H1 (cell line): Measurements from ENCODE around the gene WNT3A. TPM values are rescaled to one million over a fixed set of nuclear protein-coding genes. Genes with fewer than 3 reads are reported as not detected.

ENCODE experiments used
- CTCF ChIA-PET: fragments of 300-600 bp; sonication (Branson Sonifier 250); formaldehyde crosslinking; loops from one replicate; lab custom pipeline; 2021; ENCODE audit not compliant: partially characterized antibody; lab: Charles Lee
- POLR2A ChIA-PET: fragments of 300-600 bp; sonication (Branson Sonifier 250); formaldehyde crosslinking; loops from one replicate; lab custom pipeline; 2021; ENCODE audit warnings: inconsistent platforms; ENCODE audit not compliant: partially characterized antibody; lab: Charles Lee
- DNase-seq, 2 experiments: peaks; one replicate each; pipeline versions ENCODE4 v3.0.0 to v3.0.0-alpha.2; 2010 to 2022; ENCODE audit warnings: low spot score in 2 of 2, low read depth in 1 of 2, mixed read lengths in 1 of 2
- FAIRE-seq: peaks from 2 replicates; lab custom pipeline; 2011; peaks lifted over from hg19 to GRCh38; lab: Jason Lieb, UNC
- H2AFZ ChIP-seq: 2 replicates; pipeline ENCODE4 v1.8.1; 2012; ENCODE audit warnings: low read length, inconsistent platforms
- H2AK5ac ChIP-seq: 2 replicates; pipeline ENCODE4 v1.6.1; 2013; ENCODE audit warnings: low read depth, low read length
- H2BK120ac ChIP-seq: replicated peaks from 2 replicates; pipeline ENCODE3; 2013; ENCODE audit warnings: low read depth, low read length, inconsistent platforms
- H2BK12ac ChIP-seq: 2 replicates; pipeline ENCODE4 v1.6.1; 2013; ENCODE audit warnings: low read depth, low read length
- H2BK15ac ChIP-seq: 2 replicates; pipeline ENCODE4 v1.6.1; 2013; ENCODE audit warnings: low read length
- H2BK20ac ChIP-seq: 2 replicates; pipeline ENCODE4 v1.6.1; 2013; ENCODE audit warnings: low read length
- H2BK5ac ChIP-seq: 2 replicates; pipeline ENCODE4 v1.6.1; 2013; ENCODE audit warnings: low read depth, low read length
- H3K14ac ChIP-seq: 2 replicates; pipeline ENCODE4 v1.6.1; 2013; ENCODE audit warnings: inconsistent platforms; ENCODE audit not compliant: insufficient read length
- H3K18ac ChIP-seq: 2 replicates; pipeline ENCODE4 v1.6.1; 2013; ENCODE audit warnings: low read length; ENCODE audit errors: extremely low read depth
- H3K23ac ChIP-seq: 2 replicates; pipeline ENCODE4 v1.6.1; 2013; ENCODE audit warnings: inconsistent platforms; ENCODE audit not compliant: insufficient read length
- H3K23me2 ChIP-seq: 2 replicates; pipeline ENCODE4 v1.6.1; 2013; ENCODE audit warnings: low read depth, low read length
- H3K27ac ChIP-seq: 2 replicates; pipeline ENCODE4 v1.6.1; 2011; ENCODE audit warnings: low read depth, low read length, inconsistent platforms
- H3K27me3 ChIP-seq, 4 experiments: replicated peaks in 1 of 4; 1 replicate in 1 of 4; 2 replicates in 3 of 4; pipeline versions ENCODE4 v1.6.1 to v1.8.1; 2011 to 2013; ENCODE audit warnings: low read length in 3 of 4, mild to moderate bottlenecking in 3 of 4, inconsistent platforms in 2 of 4, mixed read lengths in 2 of 4, moderate library complexity in 1 of 4; ENCODE audit not compliant: control insufficient read depth in 3 of 4, insufficient read depth in 3 of 4; ENCODE audit errors: extremely low read depth in 1 of 4
- H3K36me3 ChIP-seq, 4 experiments: 2 replicates each; pipeline versions ENCODE4 v1.6.1 to v1.8.1; 2011 to 2013; ENCODE audit warnings: mild to moderate bottlenecking in 4 of 4, low read length in 3 of 4, moderate library complexity in 2 of 4, control low read depth in 1 of 4, inconsistent platforms in 1 of 4; ENCODE audit not compliant: insufficient read depth in 4 of 4, control insufficient read depth in 2 of 4
- H3K4ac ChIP-seq: replicated peaks from 2 replicates; pipeline ENCODE3; 2013; ENCODE audit warnings: low read length, low read depth, mixed read lengths, inconsistent platforms; ENCODE audit not compliant: insufficient read length
- H3K4me1 ChIP-seq, 4 experiments: replicated peaks in 1 of 4; 1 replicate in 1 of 4; 2 replicates in 3 of 4; pipeline versions ENCODE4 v1.6.1 to v1.8.1; 2011 to 2013; ENCODE audit warnings: low read length in 3 of 4, inconsistent platforms in 2 of 4, mixed read lengths in 1 of 4; ENCODE audit not compliant: insufficient read depth in 4 of 4, control insufficient read depth in 3 of 4
- H3K4me2 ChIP-seq, 2 experiments: 2 replicates each; pipeline versions ENCODE4 v1.6.1 to v1.8.1; 2011 to 2013; ENCODE audit warnings: low read depth in 2 of 2, low read length in 2 of 2, control low read depth in 1 of 2, inconsistent platforms in 1 of 2, mild to moderate bottlenecking in 1 of 2; ENCODE audit not compliant: insufficient read depth in 1 of 2
- H3K4me3 ChIP-seq, 4 experiments: fragments of 200-600, 300-600 bp in 1 of 4; sonication (generic), shearing (Covaris generic), sonication (Bioruptor Twin) in 1 of 4; 2 replicates each; pipeline versions ENCODE4 v1.5.1 to v1.8.1; 2011 to 2016; ENCODE audit warnings: low read length in 4 of 4, low read depth in 3 of 4, control low read depth in 2 of 4, inconsistent platforms in 2 of 4, mild to moderate bottlenecking in 2 of 4, mixed read lengths in 1 of 4, moderate library complexity in 1 of 4; ENCODE audit not compliant: insufficient read depth in 2 of 4; ENCODE audit errors: extremely low read depth in 1 of 4
- H3K56ac ChIP-seq: replicated peaks from 2 replicates; pipeline ENCODE3; 2013; ENCODE audit warnings: low read depth, mild to moderate bottlenecking, mixed read lengths, low read length, inconsistent platforms; ENCODE audit not compliant: insufficient read length
- H3K79me1 ChIP-seq: 2 replicates; pipeline ENCODE4 v1.6.1; 2013; ENCODE audit warnings: low read depth, low read length, control low read depth
- H3K79me2 ChIP-seq, 2 experiments: 2 replicates each; pipeline versions ENCODE4 v1.6.1 to v1.8.1; 2012 to 2013; ENCODE audit warnings: low read length in 2 of 2, mild to moderate bottlenecking in 2 of 2, inconsistent platforms in 1 of 2; ENCODE audit not compliant: insufficient read depth in 2 of 2, control insufficient read depth in 1 of 2
- H3K9ac ChIP-seq, 4 experiments: replicated peaks in 1 of 4; 1 replicate in 1 of 4; 2 replicates in 3 of 4; pipeline versions ENCODE4 v1.6.1 to v1.8.1; 2011 to 2013; ENCODE audit warnings: low read depth in 3 of 4, low read length in 3 of 4, control low read depth in 2 of 4, mild to moderate bottlenecking in 2 of 4, moderate library complexity in 2 of 4, inconsistent platforms in 1 of 4; ENCODE audit errors: extremely low read depth in 1 of 4
- H3K9me3 ChIP-seq, 2 experiments: 2 replicates each; pipeline versions ENCODE4 v1.6.1 to v1.8.1; 2012 to 2013; ENCODE audit warnings: mild to moderate bottlenecking in 2 of 2, moderate library complexity in 2 of 2, control low read depth in 1 of 2, inconsistent platforms in 1 of 2, low read depth in 1 of 2, low read length in 1 of 2, mixed read lengths in 1 of 2; ENCODE audit not compliant: insufficient read depth in 2 of 2
- H4K20me1 ChIP-seq, 2 experiments: replicated peaks in 1 of 2; 2 replicates each; pipeline versions ENCODE3 to v1.8.1; 2011 to 2013; ENCODE audit warnings: inconsistent platforms in 2 of 2, low read length in 2 of 2, mild to moderate bottlenecking in 1 of 2; ENCODE audit not compliant: insufficient read depth in 2 of 2, control insufficient read depth in 1 of 2
- H4K5ac ChIP-seq: 2 replicates; pipeline ENCODE4 v1.6.1; 2013; ENCODE audit warnings: low read length, low read depth, mixed read lengths, inconsistent platforms; ENCODE audit not compliant: insufficient read length
- H4K8ac ChIP-seq: 2 replicates; pipeline ENCODE4 v1.8.0; 2013; ENCODE audit warnings: mild to moderate bottlenecking, moderate library complexity, low read length, inconsistent platforms; ENCODE audit not compliant: insufficient read depth; ENCODE audit errors: extremely low read depth
- H4K91ac ChIP-seq: replicated peaks from 2 replicates; pipeline ENCODE3; 2013; ENCODE audit warnings: low read length, mixed read lengths, inconsistent platforms; ENCODE audit not compliant: insufficient read length
- ASH2L ChIP-seq: fragments of 200-600, 300-600 bp; sonication (generic); IDR thresholded peaks from one replicate; pipeline ENCODE4 v1.7.1; 2017; ENCODE audit warnings: low read length
- BACH1 ChIP-seq: IDR thresholded peaks from 2 replicates; pipeline ENCODE4 v1.6.1; 2012; ENCODE audit warnings: low read length, improper control_type of control experiment
- CHD2 ChIP-seq: IDR thresholded peaks from 2 replicates; pipeline ENCODE4 v1.6.1; 2012; ENCODE audit warnings: low read length, improper control_type of control experiment
- CREB1 ChIP-seq: IDR thresholded peaks from 2 replicates; pipeline ENCODE4 v1.6.1; 2012; ENCODE audit warnings: inconsistent platforms
- GTF2F1 ChIP-seq: IDR thresholded peaks from 2 replicates; pipeline ENCODE4 v1.6.1; 2012; ENCODE audit warnings: low read depth, low read length, improper control_type of control experiment, borderline replicate concordance
- HDAC2 ChIP-seq, 2 experiments: fragments of 300-600 bp in 1 of 2; sonication (generic) in 1 of 2; IDR thresholded peaks; 2 replicates each; pipeline ENCODE4 v1.6.1; 2011 to 2012; ENCODE audit warnings: low read depth in 2 of 2, low read length in 2 of 2, mild to moderate bottlenecking in 2 of 2, moderate library complexity in 2 of 2, borderline replicate concordance in 1 of 2, inconsistent platforms in 1 of 2
- KDM4A ChIP-seq: IDR thresholded peaks from one replicate; pipeline ENCODE4 v1.7.1; 2012; ENCODE audit warnings: low read depth, mild to moderate bottlenecking, moderate library complexity, low read length, inconsistent platforms; ENCODE audit not compliant: severe bottlenecking
- NRF1 ChIP-seq: IDR thresholded peaks from 2 replicates; pipeline ENCODE4 v1.6.1; 2011; ENCODE audit warnings: mild to moderate bottlenecking, low read depth, low read length, improper control_type of control experiment
- RAD21 ChIP-seq, 2 experiments: IDR thresholded peaks in 1 of 2; conservative IDR thresholded peaks in 1 of 2; 2 replicates each; pipeline ENCODE4 v1.6.1; 2011; ENCODE audit warnings: low read depth in 2 of 2, low read length in 2 of 2, improper control_type of control experiment in 1 of 2, inconsistent platforms in 1 of 2, mild to moderate bottlenecking in 1 of 2, moderate library complexity in 1 of 2
- SIX5 ChIP-seq: IDR thresholded peaks from 2 replicates; pipeline ENCODE4 v1.6.1; 2011; ENCODE audit warnings: mild to moderate bottlenecking, low read depth, low read length
- SP2 ChIP-seq: IDR thresholded peaks from 2 replicates; pipeline ENCODE4 v1.6.1; 2012; ENCODE audit warnings: mild to moderate bottlenecking, low read length, inconsistent platforms
- TAF7 ChIP-seq: optimal IDR thresholded peaks from 2 replicates; pipeline ENCODE3; 2011; ENCODE audit warnings: low read depth, mild to moderate bottlenecking, inconsistent platforms, low read length, moderate library complexity, borderline replicate concordance
- WGBS, 2 experiments: shearing (Covaris generic) in 1 of 2; methylation state at CpG; one replicate each; pipeline versions ENCODE4 v1.1.6 to v1.1.7; 2013 to 2015; ENCODE audit warnings: low lambda C conversion rate in 2 of 2, mixed read lengths in 2 of 2, inconsistent platforms in 1 of 2, low coverage in 1 of 2, missing lambda C conversion rate in 1 of 2; ENCODE audit not compliant: insufficient replicate concordance in 2 of 2, insufficient coverage in 1 of 2, insufficient read length in 1 of 2; ENCODE audit errors: extremely low coverage in 1 of 2, missing lambda C conversion rate in 1 of 2; 5-methylcytosine and 5-hydroxymethylcytosine counted together
- polyA plus RNA-seq, 7 experiments: library from polyadenylated mRNA; depleted of rRNA in 3 of 7; stranded (reverse) in 5 of 7; unstranded in 2 of 7; fragments of >200 nt in 5 of 7; fragments of 200-250 nt in 2 of 7; gene quantifications; 1 replicate in 5 of 7; 2 replicates in 1 of 7; 4 replicates in 1 of 7; pipeline versions ENCODE4 v1.2.1 to v1.2.3, GENCODE V29; 2011 to 2013; ENCODE audit warnings: missing spikeins in 2 of 7, mixed read lengths in 2 of 7
- total RNA-seq: library from RNA; stranded (reverse); fragmentation: NEBNext Ultra II Directional; extraction: Animal tissue kit (Norgen Biotek cat#: 25700); gene quantifications from 2 replicates; pipeline ENCODE4 v1.2.1, GENCODE V29; 2021

Gene WNT3A
- total and polyA plus RNA-seq, 2 of the 8 experiments (the other 6 are each of a cell fraction or from before 2014, with no cell fraction given) = 0.08 to 0.19 TPM

- no peak overlapping the region for H3K18ac ChIP-seq
- POLR2A ChIA-PET = interaction anchor here (0.8 to 1.6 kb wide), 5 partner anchors 8 to 26 kb away, joined by 3 to 4 read pairs (median 3); partner anchors contain the start of gene ARF1
- 87% methylated on average over 11 of the region's 11 CpGs; no CpG with 5 or more reads in 1 of the 2 experiments for WGBS, 2 experiments
- H2AK5ac ChIP-seq = 0 out of 2 replicates have a peak overlapping the region, but pooled peaks have one; percentile 15
- no peak overlapping the region for H4K91ac ChIP-seq
- FAIRE-seq (no peak), DNase-seq (no peak)
- CTCF ChIA-PET = interaction anchor here (1.3 to 1.8 kb wide), 2 partner anchors 103 to 109 kb away, joined by 4 to 8 read pairs; no protein-coding TSS in a partner anchor
- peak overlapping the region; percentile 79 to 90 for H3K4me2 ChIP-seq
- H4K8ac ChIP-seq = peak overlapping the region; percentile 59; the same call in 1 of the 2 replicates
- peaks cover 3 to 8% of the 10 kb centered on the region in 2 experiments; a peak in 2 of 4 replicates for H3K79me2 ChIP-seq
- no peak overlapping the region for H3K27ac ChIP-seq
- peak overlapping the region; percentile 71 to 96 (median 88) for H3K4me3 ChIP-seq
- no peak overlapping the region for H2BK12ac ChIP-seq
- H2AFZ ChIP-seq = no peak overlapping the region
- no peak overlapping the region for H3K56ac ChIP-seq
- H3K4ac ChIP-seq = no peak overlapping the region
- peaks cover 8% of the 10 kb centered on the region; the same call in 1 of the 2 replicates for H3K23me2 ChIP-seq
- H3K4me1 ChIP-seq = peaks cover 0 to 7% (median under 1%) of the 10 kb centered on the region in 4 experiments; a peak in 6 of 7 replicates
- H3K36me3 ChIP-seq = peaks cover 3 to 16% (median 8%) of the 10 kb centered on the region in 4 experiments; a peak in 5 of 8 replicates
- peaks cover 0 to 6% (median 5%) of the 10 kb centered on the region in 4 experiments; a peak in 2 of 7 replicates for H3K27me3 ChIP-seq
- H3K9me3 ChIP-seq = no peaks in the 10 kb centered on the region
- no peak overlapping the region for H2BK120ac ChIP-seq
- no peak overlapping the region for H2BK15ac ChIP-seq
- H4K5ac ChIP-seq = no peak overlapping the region
- H2BK5ac ChIP-seq = no peak overlapping the region
- H2BK20ac ChIP-seq = no peak overlapping the region
- peaks cover 12% of the 10 kb centered on the region; the same call in 1 of the 2 replicates for H3K79me1 ChIP-seq
- H3K14ac ChIP-seq = no peak overlapping the region
- H3K9ac ChIP-seq = peak overlapping the region in 3 of 4 experiments; percentile 85 to 95 (median 87); a peak in 3 of 7 replicates
- peaks cover 0 to 13% of the 10 kb centered on the region in 2 experiments for H4K20me1 ChIP-seq
- H3K23ac ChIP-seq = no peak overlapping the region
- TF ChIP-seq RAD21 (IDR thresholded peaks at IDR 0.05 in 1 of 2, conservative IDR thresholded peaks at IDR 0.05 in 1 of 2; ENCODE audit: low read depth in 2 of 2, low read length in 2 of 2) = no peak
- TF ChIP-seq CHD2 = no peak
- TF ChIP-seq SP2 = no peak
- TF ChIP-seq CREB1 = no peak
- no peak for TF ChIP-seq GTF2F1
- TF ChIP-seq BACH1 = no peak
- no peak for TF ChIP-seq ASH2L
- no peak for TF ChIP-seq NRF1
- no peak for TF ChIP-seq HDAC2 (IDR thresholded peaks at IDR 0.05; ENCODE audit: borderline replicate concordance in 1 of 2, low read depth in 2 of 2, low read length in 2 of 2)
- no peak for TF ChIP-seq SIX5
- no peak for TF ChIP-seq KDM4A
- no peak for TF ChIP-seq TAF7
Observed at GRCh38 chr1:228108055-228108690, 101.4 kb downstream of the WNT3A start.
